SK-N-SH treated with all-trans-retinoic acid at 6 μM for 48 hours (cell line): ENCODE measurements around the gene FANCF.
"Not testable (repeated sequence)": the region's sequence is repeated elsewhere in the genome, so short reads cannot be mapped to it uniquely, and the experiment has no call there.

ENCODE experiments used
- ATAC-seq: fragments of 200-7000 bp; cut with Tn5 transposase; 3 replicates; pipeline ENCODE4 v1.9.1; 2020; ENCODE audit warnings: mild to moderate bottlenecking, moderate library complexity
- BACH2 ChIP-seq: fragments of 250-450 bp; sonication (Bioruptor Pico); IDR thresholded peaks from 2 replicates; pipeline ENCODE4 v1.9.0; 2021; ENCODE audit warnings: mild to moderate bottlenecking, borderline replicate concordance
- CSDC2 ChIP-seq: fragments of 250-450 bp; sonication (Bioruptor Pico); IDR thresholded peaks from 2 replicates; pipeline ENCODE4 v1.5.0; 2020; ENCODE audit warnings: mild to moderate bottlenecking, moderate library complexity
- ESRRG ChIP-seq: fragments of 250-450 bp; sonication (Bioruptor Pico); IDR thresholded peaks from 2 replicates; pipeline ENCODE4 v1.6.1; 2021; ENCODE audit warnings: mild to moderate bottlenecking
- GLIS3 ChIP-seq: fragments of 250-450 bp; sonication (Bioruptor Pico); IDR thresholded peaks from 2 replicates; pipeline ENCODE4 v1.5.0; 2020; ENCODE audit warnings: mild to moderate bottlenecking, moderate library complexity
- ISL1 ChIP-seq: fragments of 250-450 bp; sonication (Bioruptor Pico); IDR thresholded peaks from 2 replicates; pipeline ENCODE4 v2.1.2; 2022; ENCODE audit warnings: mild to moderate bottlenecking, moderate library complexity
- OSR1 ChIP-seq: fragments of 250-450 bp; sonication (Bioruptor Pico); IDR thresholded peaks from 2 replicates; pipeline ENCODE4 v1.8.0; 2022; ENCODE audit warnings: moderate library complexity, mild to moderate bottlenecking, inconsistent platforms
- PPARA ChIP-seq: fragments of 250-450 bp; sonication (Bioruptor Pico); IDR thresholded peaks from 2 replicates; pipeline ENCODE4 v1.5.0; 2020; ENCODE audit warnings: mild to moderate bottlenecking, borderline replicate concordance
- RARB ChIP-seq: fragments of 250-450 bp; sonication (Bioruptor Pico); IDR thresholded peaks from 2 replicates; pipeline ENCODE4 v1.8.0; 2021; ENCODE audit warnings: mild to moderate bottlenecking, moderate library complexity
- TCF4 ChIP-seq: fragments of 250-450 bp; sonication (Bioruptor Pico); IDR thresholded peaks from 2 replicates; pipeline ENCODE4 v1.8.0; 2021; ENCODE audit warnings: mild to moderate bottlenecking, moderate library complexity, borderline replicate concordance
- TOX ChIP-seq: fragments of 250-450 bp; sonication (Bioruptor Pico); IDR thresholded peaks from 2 replicates; pipeline ENCODE4 v1.8.0; 2021; ENCODE audit warnings: mild to moderate bottlenecking, moderate library complexity, borderline replicate concordance
- ZC3H10 ChIP-seq: fragments of 250-450 bp; sonication (Bioruptor Pico); IDR thresholded peaks from 2 replicates; pipeline ENCODE4 v1.5.1; 2021; ENCODE audit warnings: mild to moderate bottlenecking, moderate library complexity
- ZFP3 ChIP-seq: fragments of 250-450 bp; sonication (Bioruptor Pico); IDR thresholded peaks from 2 replicates; pipeline ENCODE4 v1.5.0; 2020; ENCODE audit warnings: mild to moderate bottlenecking, moderate library complexity
- ZNF565 ChIP-seq: fragments of 450-650 bp; formaldehyde crosslinking; conservative IDR thresholded peaks from 2 replicates; pipeline ENCODE4 v1.5.0; 2020; ENCODE audit warnings: low read depth, mild to moderate bottlenecking, moderate library complexity
- ZNF8 ChIP-seq: fragments of 450-650 bp; formaldehyde crosslinking; IDR thresholded peaks from 2 replicates; pipeline ENCODE4 v1.5.0; 2020; ENCODE audit warnings: mild to moderate bottlenecking, moderate library complexity
- TF ChIP-seq, protein P1 (sequence below): fragments of 250-450 bp; sonication (Bioruptor Pico); IDR thresholded peaks from 2 replicates; pipeline ENCODE4 v1.5.0; 2020; ENCODE audit warnings: mild to moderate bottlenecking, moderate library complexity
- TF ChIP-seq, protein P2 (sequence below): fragments of 250-450 bp; sonication (Bioruptor Pico); IDR thresholded peaks from 2 replicates; pipeline ENCODE4 v1.8.0; 2021; ENCODE audit warnings: low read depth, mild to moderate bottlenecking, moderate library complexity, borderline replicate concordance
- TF ChIP-seq, protein P3 (sequence below): fragments of 250-450 bp; sonication (Bioruptor Pico); IDR thresholded peaks from 2 replicates; pipeline ENCODE4 v1.5.1; 2021; ENCODE audit warnings: mild to moderate bottlenecking, moderate library complexity
- TF ChIP-seq, protein P4 (sequence below): fragments of 250-450 bp; sonication (Bioruptor Pico); IDR thresholded peaks from 2 replicates; pipeline ENCODE4 v1.8.0; 2020; ENCODE audit warnings: mild to moderate bottlenecking, moderate library complexity, borderline replicate concordance
- TF ChIP-seq, protein P5 (sequence below): fragments of 250-450 bp; sonication (Bioruptor Pico); IDR thresholded peaks from 2 replicates; pipeline ENCODE4 v1.5.1; 2020; ENCODE audit warnings: low read depth, mild to moderate bottlenecking, moderate library complexity

FANCF gene

DNA sequence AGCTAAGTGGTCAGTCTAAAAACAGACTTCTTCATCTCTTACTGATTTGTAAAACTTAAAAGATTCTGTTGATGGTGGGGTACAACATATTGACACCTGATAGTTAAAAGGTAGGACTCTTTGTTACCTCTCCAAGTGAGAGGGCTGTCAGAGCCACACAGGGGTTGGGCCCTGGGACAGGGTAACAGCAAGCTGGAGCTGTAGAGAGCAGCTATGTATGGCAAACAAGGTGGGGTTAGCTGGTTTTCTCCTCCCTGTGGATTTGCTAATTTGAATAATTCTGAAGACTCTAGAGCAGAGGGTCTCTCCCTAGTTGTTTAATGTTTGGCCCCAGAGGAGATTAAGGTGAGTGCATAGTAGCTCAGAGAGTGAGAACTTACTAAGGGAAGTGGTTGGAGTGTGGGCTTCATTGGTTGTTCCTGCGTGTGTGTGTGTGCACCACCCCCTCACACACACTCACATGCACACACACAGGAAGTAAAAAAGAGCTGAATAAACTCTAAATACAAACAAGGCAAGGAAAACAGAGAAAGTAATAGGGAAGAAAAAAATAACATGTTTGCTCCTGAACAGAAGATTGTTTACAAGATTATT, 31.6 kb upstream of the FANCF start (continued):
- no peak for TF ChIP-seq TOX
- no peak for TF ChIP-seq ESRRG

DNA sequence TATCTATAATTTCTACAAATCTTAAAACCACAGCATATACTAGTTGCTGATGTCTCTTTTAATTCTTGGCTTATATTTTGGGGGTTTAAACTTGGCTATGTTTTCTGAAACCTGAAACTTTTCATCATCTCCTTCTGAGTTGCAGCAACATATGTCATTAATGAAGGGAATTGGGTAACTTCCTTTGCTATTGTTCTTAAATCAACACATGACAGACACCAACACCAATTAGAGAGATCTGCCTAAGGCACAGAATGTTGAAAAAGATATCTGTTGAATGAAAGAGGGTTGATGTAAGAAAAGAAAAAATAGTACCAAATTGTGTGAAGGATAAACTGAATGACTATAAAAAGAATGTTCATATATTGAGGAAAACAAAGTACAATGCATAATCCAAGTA, 30.5 kb upstream of the FANCF start:
- ATAC-seq: no peak
- TF ChIP-seq ESRRG (no peak), GLIS3 (CRISPR knock-in tag) (no peak), RARB (no peak), PPARA (CRISPR knock-in tag) (no peak), ISL1 (no peak), BACH2 (CRISPR knock-in tag) (no peak), ZFP3 (no peak), CSDC2 (CRISPR knock-in tag) (no peak), TOX (no peak), OSR1 (CRISPR knock-in tag) (no peak)
- TF ChIP-seq, protein P1, sequence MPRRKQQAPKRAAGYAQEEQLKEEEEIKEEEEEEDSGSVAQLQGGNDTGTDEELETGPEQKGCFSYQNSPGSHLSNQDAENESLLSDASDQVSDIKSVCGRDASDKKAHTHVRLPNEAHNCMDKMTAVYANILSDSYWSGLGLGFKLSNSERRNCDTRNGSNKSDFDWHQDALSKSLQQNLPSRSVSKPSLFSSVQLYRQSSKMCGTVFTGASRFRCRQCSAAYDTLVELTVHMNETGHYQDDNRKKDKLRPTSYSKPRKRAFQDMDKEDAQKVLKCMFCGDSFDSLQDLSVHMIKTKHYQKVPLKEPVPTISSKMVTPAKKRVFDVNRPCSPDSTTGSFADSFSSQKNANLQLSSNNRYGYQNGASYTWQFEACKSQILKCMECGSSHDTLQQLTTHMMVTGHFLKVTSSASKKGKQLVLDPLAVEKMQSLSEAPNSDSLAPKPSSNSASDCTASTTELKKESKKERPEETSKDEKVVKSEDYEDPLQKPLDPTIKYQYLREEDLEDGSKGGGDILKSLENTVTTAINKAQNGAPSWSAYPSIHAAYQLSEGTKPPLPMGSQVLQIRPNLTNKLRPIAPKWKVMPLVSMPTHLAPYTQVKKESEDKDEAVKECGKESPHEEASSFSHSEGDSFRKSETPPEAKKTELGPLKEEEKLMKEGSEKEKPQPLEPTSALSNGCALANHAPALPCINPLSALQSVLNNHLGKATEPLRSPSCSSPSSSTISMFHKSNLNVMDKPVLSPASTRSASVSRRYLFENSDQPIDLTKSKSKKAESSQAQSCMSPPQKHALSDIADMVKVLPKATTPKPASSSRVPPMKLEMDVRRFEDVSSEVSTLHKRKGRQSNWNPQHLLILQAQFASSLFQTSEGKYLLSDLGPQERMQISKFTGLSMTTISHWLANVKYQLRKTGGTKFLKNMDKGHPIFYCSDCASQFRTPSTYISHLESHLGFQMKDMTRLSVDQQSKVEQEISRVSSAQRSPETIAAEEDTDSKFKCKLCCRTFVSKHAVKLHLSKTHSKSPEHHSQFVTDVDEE (CRISPR knock-in tag): no peak
- TF ChIP-seq, protein P2, sequence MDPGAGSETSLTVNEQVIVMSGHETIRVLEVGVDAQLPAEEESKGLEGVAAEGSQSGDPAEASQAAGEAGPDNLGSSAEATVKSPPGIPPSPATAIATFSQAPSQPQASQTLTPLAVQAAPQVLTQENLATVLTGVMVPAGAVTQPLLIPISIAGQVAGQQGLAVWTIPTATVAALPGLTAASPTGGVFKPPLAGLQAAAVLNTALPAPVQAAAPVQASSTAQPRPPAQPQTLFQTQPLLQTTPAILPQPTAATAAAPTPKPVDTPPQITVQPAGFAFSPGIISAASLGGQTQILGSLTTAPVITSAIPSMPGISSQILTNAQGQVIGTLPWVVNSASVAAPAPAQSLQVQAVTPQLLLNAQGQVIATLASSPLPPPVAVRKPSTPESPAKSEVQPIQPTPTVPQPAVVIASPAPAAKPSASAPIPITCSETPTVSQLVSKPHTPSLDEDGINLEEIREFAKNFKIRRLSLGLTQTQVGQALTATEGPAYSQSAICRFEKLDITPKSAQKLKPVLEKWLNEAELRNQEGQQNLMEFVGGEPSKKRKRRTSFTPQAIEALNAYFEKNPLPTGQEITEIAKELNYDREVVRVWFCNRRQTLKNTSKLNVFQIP: no peak
- TF ChIP-seq, protein P3, sequence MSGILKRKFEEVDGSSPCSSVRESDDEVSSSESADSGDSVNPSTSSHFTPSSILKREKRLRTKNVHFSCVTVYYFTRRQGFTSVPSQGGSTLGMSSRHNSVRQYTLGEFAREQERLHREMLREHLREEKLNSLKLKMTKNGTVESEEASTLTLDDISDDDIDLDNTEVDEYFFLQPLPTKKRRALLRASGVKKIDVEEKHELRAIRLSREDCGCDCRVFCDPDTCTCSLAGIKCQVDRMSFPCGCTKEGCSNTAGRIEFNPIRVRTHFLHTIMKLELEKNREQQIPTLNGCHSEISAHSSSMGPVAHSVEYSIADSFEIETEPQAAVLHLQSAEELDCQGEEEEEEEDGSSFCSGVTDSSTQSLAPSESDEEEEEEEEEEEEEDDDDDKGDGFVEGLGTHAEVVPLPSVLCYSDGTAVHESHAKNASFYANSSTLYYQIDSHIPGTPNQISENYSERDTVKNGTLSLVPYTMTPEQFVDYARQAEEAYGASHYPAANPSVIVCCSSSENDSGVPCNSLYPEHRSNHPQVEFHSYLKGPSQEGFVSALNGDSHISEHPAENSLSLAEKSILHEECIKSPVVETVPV: no peak
- TF ChIP-seq, protein P4, sequence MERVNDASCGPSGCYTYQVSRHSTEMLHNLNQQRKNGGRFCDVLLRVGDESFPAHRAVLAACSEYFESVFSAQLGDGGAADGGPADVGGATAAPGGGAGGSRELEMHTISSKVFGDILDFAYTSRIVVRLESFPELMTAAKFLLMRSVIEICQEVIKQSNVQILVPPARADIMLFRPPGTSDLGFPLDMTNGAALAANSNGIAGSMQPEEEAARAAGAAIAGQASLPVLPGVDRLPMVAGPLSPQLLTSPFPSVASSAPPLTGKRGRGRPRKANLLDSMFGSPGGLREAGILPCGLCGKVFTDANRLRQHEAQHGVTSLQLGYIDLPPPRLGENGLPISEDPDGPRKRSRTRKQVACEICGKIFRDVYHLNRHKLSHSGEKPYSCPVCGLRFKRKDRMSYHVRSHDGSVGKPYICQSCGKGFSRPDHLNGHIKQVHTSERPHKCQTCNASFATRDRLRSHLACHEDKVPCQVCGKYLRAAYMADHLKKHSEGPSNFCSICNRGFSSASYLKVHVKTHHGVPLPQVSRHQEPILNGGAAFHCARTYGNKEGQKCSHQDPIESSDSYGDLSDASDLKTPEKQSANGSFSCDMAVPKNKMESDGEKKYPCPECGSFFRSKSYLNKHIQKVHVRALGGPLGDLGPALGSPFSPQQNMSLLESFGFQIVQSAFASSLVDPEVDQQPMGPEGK (CRISPR knock-in tag): no peak

DNA sequence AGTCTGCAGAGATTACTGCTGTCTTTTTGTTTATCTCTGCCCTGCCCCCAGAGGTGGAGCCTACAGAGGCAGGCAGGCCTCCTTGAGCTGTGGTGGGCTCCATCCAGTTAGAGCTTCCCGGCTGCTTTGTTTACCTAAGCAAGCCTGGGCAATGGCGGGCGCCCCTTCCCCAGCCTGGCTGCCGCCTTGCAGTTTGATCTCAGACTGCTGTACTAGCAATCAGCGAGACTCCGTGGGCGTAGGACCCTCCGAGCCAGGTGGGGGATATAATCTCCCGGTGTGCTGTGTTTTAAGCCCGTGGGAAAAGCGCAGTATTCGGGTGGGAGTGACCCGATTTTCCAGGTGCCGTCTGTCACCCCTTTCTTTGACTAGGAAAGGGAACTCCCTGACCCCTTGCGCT, 26.7 kb upstream of the FANCF start:
- ATAC-seq: not testable (repeated sequence)

DNA sequence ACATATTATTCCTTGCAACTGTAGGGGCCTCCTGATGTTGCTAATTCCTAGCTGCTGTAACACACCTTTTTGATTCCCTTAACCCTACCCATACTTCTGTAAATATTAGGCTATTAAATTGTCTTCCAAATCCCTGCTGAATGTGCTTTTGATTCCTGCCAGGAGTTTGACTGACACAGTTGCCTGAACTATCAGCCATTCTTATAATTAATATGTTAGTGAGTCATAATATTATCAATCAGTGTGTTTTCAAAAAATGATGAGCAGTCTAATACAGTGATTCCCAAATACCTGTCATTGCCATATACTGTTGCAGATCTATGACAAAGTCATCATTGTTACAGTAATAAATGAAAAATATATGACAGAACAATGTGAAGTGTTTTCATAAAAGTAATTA, 15.9 kb upstream of the FANCF start:
- ATAC-seq: no peak
- TF ChIP-seq ISL1: no peak
- TF ChIP-seq ESRRG: no peak
- TF ChIP-seq TCF4 (CRISPR knock-in tag): no peak
- TF ChIP-seq, protein P5, sequence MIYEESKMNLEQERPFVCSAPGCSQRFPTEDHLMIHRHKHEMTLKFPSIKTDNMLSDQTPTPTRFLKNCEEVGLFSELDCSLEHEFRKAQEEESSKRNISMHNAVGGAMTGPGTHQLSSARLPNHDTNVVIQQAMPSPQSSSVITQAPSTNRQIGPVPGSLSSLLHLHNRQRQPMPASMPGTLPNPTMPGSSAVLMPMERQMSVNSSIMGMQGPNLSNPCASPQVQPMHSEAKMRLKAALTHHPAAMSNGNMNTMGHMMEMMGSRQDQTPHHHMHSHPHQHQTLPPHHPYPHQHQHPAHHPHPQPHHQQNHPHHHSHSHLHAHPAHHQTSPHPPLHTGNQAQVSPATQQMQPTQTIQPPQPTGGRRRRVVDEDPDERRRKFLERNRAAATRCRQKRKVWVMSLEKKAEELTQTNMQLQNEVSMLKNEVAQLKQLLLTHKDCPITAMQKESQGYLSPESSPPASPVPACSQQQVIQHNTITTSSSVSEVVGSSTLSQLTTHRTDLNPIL: no peak
- TF ChIP-seq BACH2 (CRISPR knock-in tag): no peak
- no peak for TF ChIP-seq OSR1 (CRISPR knock-in tag)
- TF ChIP-seq ZNF8 (CRISPR knock-in tag): no peak
- no peak for TF ChIP-seq PPARA (CRISPR knock-in tag)
- TF ChIP-seq, protein P4 (CRISPR knock-in tag): no peak
- TF ChIP-seq TOX: no peak
- TF ChIP-seq ZC3H10 (CRISPR knock-in tag): no peak
- TF ChIP-seq ZNF565: no peak
- TF ChIP-seq, protein P3: no peak
- TF ChIP-seq, all 23 proteins: peak for 0
